GM06990 (cell line): ENCODE data around the gene DNAJC5.

Experiments
- DNase-seq: peaks from one replicate; pipeline ENCODE4 v3.0.0-alpha.2; 2011; ENCODE audit not compliant: insufficient read length; ENCODE audit errors: extremely low read depth
- H3K27me3 ChIP-seq: replicated peaks from 2 replicates; pipeline ENCODE4 v1.6.0; 2011; ENCODE audit warnings: low read length; ENCODE audit not compliant: control insufficient read depth, insufficient read depth
- H3K36me3 ChIP-seq: 2 replicates; pipeline ENCODE4 v1.5.1; 2011; ENCODE audit warnings: low read length; ENCODE audit not compliant: control insufficient read depth, insufficient read depth
- H3K4me3 ChIP-seq: replicated peaks from 2 replicates; pipeline ENCODE4 v1.5.1; 2011; ENCODE audit warnings: low read depth, mild to moderate bottlenecking, control low read depth, low read length
- TF ChIP-seq, protein P1 (sequence below): IDR thresholded peaks from 2 replicates; pipeline ENCODE4 v1.5.1; 2011; ENCODE audit warnings: low read length, control low read depth, mild to moderate bottlenecking, inconsistent platforms; ENCODE audit not compliant: insufficient read depth, poor library complexity, severe bottlenecking

Gene DNAJC5

GRCh38 chr20:63856098-63856511 lies 38.8 kb upstream of the DNAJC5 start:
- DNase-seq, result no peak
- Histone ChIP-seq H3K36me3 (no peaks in the 10 kb centered on the region), H3K27me3 (no peaks in the 10 kb centered on the region), H3K4me3 (no peak overlapping the region)
- TF ChIP-seq, protein P1, sequence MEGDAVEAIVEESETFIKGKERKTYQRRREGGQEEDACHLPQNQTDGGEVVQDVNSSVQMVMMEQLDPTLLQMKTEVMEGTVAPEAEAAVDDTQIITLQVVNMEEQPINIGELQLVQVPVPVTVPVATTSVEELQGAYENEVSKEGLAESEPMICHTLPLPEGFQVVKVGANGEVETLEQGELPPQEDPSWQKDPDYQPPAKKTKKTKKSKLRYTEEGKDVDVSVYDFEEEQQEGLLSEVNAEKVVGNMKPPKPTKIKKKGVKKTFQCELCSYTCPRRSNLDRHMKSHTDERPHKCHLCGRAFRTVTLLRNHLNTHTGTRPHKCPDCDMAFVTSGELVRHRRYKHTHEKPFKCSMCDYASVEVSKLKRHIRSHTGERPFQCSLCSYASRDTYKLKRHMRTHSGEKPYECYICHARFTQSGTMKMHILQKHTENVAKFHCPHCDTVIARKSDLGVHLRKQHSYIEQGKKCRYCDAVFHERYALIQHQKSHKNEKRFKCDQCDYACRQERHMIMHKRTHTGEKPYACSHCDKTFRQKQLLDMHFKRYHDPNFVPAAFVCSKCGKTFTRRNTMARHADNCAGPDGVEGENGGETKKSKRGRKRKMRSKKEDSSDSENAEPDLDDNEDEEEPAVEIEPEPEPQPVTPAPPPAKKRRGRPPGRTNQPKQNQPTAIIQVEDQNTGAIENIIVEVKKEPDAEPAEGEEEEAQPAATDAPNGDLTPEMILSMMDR, result no peak

- Histone ChIP-seq H3K36me3 (peaks cover 9% of the 10 kb centered on the region), H3K4me3 (no peak overlapping the region), H3K27me3 (no peaks in the 10 kb centered on the region)
- DNase-seq, result no peak
- TF ChIP-seq, protein P1, result no peak
Observed at GRCh38 chr20:63857764-63858392, 37.0 kb upstream of the DNAJC5 start.

DNA sequence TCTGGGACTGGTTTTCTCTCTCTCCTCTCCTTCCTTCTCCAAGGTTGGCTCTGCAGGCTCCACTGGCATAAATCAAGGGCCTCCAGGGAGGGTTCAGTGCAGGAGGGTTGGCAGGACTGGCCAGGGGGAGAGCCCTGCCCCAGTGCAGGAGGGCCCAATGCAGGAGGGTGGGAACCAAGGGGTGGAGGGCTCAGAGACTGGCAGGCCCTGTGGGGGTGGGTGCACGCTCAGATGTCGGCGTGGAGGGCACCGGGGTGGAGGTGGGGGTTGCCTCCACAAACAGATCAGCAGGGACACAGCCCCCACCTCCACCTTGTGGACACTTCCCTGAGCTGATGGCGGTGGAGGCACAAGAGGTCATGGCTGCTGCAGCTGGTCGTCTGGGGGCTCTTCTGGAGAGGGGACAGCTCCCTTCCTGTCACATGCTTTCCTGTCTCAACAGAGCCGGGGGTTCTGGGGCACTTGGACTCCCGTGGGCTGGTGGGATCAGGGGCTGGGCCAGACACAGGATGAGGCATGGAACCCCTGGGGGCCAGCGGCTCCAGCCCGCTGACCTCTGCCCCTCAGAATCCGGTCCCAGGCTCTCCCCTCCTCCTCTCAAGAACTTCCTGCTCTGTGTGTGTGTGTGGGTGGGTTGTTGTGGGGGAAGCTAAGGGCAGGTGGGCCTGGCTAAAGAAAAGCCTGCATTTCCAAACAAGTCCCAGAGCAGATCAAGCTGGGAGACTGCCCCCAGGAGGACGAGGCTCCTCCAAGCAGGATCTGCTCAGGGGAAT lies 36.3 kb upstream of the DNAJC5 start:
- no peak for DNase-seq
- Histone ChIP-seq H3K36me3 (peaks cover 9% of the 10 kb centered on the region), H3K27me3 (no peaks in the 10 kb centered on the region), H3K4me3 (no peak overlapping the region)
- TF ChIP-seq, protein P1, result no peak

- TF ChIP-seq, protein P1, result no peak
- Histone ChIP-seq H3K36me3 (peaks cover 9% of the 10 kb centered on the region), H3K4me3 (no peak overlapping the region), H3K27me3 (no peaks in the 10 kb centered on the region)
- DNase-seq, result no peak
Observed at GRCh38 chr20:63859166-63859699, 35.7 kb upstream of the DNAJC5 start.

GRCh38 chr20:63860325-63861051 lies 34.4 kb upstream of the DNAJC5 start:
- TF ChIP-seq, protein P1, result no peak
- no peak for DNase-seq
- no peak overlapping the region for H3K4me3 ChIP-seq
- H3K36me3 ChIP-seq, result peaks cover 9% of the 10 kb centered on the region
- H3K27me3 ChIP-seq, result no peaks in the 10 kb centered on the region
